HG02588 (cell line): ENCODE data around the gene LANCL2.
"Not testable (repeated sequence)": the region's sequence is repeated elsewhere in the genome, so short reads cannot be mapped to it uniquely, and the experiment has no call there.

ENCODE experiments used
- ATAC-seq: cut with Tn5 transposase; IDR thresholded peaks from one replicate; pipeline ENCODE4 v1.9.1; 2021; ENCODE audit warnings: mild to moderate bottlenecking, moderate library complexity; ENCODE audit not compliant: unreplicated experiment

LANCL2 gene

DNA sequence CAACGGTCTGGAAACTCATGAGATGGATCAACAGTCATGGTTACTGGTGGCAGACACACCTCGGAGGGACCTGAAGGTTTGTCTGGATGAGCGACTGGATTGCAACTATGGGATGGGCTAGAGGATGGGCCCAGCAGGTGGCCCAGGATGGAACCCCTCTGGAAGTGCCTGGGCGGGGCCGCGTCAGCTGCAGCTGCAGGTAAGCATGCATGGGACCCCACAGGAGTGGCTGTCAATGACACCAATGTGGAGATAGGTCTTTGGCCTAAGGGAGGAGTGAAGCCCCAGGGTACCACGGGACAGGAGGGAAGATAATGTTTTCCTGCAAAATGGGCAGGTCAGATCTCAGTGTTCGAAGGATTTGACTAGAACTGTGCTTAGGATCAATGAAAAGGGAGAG lies 103.4 kb downstream of the LANCL2 start:
- ATAC-seq = no peak

DNA sequence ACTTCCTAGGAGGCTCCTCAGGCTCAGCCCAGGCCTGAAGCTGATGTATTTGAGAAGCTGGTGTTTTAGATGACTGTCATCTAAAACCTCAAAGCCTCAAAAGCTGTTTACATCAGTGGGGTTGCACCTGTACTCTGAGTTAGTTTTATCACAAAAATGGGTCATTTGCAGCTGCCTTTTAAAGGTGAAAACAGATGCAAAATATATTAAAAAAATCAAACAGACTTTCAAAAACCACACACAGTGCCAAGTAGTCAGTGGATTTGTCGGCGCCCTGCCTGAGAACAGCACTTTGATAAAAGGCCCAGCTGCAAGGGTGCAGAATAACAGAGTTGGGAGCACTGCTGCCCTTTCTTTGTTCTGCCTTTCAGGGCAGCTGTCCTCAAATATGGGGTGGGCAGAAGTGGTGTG lies 104.1 kb downstream of the LANCL2 start:
- ATAC-seq = no peak

- ATAC-seq = no peak
Observed at GRCh38 chr7:55469721-55470120, 104.6 kb downstream of the LANCL2 start.

DNA sequence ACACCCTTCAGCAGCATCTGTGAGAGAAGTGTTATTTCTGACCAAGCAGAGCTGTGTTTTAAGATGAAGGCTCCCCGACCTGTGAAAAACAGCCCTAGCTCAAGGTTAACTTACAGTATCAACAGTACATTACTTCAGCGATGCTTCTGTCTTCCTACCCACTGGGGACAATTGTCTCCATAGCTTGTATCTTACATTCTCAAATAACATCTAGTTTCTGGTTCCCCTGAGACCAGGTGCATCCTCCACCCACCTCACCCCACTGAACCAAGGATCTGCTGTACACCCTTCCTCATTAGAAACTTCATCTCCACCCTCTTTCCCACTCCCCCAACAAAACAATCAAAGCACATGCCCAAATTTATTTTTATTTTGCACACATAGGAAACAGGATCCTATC lies 105.1 kb downstream of the LANCL2 start:
- no peak for ATAC-seq

DNA sequence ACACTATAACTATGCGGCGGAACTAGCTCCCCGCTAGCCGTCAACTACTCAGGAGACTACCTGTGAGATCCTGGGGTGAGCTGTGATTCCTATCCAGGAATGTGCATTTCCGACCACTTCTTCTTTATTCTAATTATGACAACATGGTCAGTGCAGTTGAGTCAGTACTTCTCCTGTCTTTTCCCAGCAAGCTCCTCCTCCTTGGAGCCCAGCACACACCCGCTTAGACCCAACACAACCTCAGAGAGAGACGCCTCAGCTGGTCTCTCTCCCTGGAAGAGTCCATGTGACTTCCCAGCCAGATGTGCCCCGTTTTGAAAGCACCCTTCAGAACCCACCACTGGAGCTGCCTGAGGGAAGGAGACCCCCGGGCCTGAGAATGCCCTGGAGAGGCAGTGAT lies 106.5 kb downstream of the LANCL2 start:
- ATAC-seq = not testable (repeated sequence)

DNA sequence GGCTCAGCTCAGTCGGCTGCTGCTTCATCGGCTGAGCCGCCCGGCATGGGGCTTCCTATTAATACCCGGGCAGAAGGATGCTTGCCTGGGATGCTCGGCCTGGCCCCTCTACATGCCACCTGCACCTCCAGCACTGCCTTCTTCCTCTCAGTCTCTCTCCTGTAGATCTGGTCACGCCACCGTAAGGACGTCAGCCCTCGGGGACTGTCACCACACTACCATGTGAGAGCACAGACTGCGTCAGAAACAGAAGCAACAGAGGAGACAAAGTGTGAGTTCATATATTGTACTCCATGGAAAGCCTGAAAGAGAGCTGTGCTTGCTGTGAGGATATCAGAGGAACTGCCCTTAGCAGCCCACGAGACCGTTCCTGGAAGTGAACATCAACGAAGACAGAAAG lies 107.3 kb downstream of the LANCL2 start:
- not testable (repeated sequence) for ATAC-seq

DNA sequence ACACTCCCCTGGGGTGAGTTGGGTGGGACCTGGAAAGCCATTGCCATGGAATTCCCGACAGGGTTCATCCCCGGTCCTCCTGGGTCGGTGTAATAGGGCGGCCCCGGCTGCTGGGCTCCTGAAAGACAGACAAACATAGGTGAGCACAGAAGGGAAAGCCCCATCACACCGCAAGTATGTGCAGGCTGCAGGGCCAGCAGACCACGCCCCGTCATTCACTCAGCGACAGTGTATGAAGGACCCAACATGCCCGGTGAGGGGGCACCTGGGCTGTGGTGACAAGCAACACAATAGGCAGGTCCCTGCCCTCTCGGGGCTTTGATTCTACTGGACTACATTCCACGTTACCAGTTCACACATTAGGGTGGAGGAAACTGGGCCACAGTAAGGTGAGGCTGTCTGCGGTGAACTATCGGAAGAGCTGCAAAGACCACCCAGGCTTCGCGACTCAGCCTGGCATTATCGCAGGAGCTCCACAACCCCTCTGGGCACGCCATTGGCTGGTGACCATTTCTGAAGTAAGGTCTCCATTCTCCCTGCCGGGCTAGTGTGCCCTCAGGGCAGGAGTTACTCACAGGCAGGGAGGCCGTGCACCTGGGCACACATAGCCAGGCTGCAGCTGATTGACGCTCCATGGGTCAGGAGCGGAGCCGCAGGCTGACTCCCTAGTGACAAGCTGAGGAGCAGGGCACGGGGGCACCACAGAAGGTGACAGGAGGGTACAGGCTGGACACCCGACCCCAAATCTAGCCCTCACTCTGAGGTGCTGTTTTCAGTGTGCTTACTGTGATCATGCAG lies 108.0 kb downstream of the LANCL2 start:
- ATAC-seq = no peak

DNA sequence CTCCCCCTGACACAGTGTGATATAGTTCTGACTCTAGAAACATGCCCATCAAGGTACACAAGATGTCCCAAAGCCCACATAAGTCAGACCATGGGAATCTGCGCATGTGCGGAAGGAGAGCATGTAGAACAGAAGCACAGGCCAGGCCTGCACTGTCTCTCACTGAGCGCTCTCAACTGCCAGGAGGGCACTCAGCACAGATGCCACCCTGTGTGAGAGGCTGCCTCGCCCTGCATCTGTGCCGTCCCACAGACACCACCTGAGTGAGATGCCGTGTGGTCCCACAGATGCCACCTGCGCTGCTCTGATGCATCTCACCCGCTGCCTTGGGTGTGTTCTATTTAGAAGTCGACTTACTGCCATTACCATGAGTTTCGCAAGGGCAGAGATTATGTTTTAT lies 108.8 kb downstream of the LANCL2 start:
- ATAC-seq = no peak

GRCh38 chr7:55474944-55475854 lies 110.1 kb downstream of the LANCL2 start:
- no peak for ATAC-seq

GRCh38 chr7:55475855-55476803 lies 111.0 kb downstream of the LANCL2 start:
- no peak for ATAC-seq

DNA sequence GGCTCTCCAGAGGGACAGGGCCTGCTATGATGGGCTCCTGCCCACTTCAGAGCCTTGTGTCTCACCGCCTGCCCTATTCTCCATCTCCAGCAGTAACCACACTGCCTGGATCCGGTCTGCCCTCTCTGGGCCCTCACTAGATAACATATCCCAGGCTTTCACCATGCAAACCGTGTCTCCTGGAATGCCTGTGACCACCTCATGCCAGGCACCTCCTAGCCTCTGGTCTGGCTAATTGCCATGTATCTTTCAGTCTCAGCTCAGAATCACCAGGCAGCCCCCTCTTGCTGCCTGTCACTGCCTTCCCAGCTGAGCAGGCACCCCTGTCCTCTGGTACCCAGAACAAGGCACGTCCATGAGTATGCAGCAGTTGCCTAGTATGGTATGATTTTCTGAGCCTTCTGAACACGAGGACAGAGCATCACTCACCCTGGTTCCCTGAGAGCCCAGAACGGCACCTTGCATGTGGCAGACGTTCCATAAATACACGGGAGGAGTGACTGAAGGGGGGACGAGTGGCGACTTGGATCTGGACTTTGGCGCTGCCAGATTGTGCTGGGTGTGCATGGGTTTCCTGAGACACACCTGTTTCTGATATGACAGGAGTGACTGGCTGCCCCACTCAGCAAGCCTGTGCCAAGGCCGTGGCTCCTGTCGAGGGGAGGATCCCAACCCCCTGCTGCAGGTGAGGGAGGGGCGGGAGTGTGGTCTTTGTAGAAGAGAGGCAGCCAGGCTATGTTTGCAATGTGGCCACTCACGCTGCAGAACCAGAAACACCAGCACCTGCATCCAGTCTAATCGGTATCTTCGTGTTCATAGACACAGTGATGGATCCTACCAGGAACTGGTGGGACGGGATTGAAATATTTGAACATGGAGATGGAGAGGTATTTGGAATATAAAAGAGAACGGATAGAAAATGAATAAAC lies 112.0 kb downstream of the LANCL2 start:
- no peak for ATAC-seq

DNA sequence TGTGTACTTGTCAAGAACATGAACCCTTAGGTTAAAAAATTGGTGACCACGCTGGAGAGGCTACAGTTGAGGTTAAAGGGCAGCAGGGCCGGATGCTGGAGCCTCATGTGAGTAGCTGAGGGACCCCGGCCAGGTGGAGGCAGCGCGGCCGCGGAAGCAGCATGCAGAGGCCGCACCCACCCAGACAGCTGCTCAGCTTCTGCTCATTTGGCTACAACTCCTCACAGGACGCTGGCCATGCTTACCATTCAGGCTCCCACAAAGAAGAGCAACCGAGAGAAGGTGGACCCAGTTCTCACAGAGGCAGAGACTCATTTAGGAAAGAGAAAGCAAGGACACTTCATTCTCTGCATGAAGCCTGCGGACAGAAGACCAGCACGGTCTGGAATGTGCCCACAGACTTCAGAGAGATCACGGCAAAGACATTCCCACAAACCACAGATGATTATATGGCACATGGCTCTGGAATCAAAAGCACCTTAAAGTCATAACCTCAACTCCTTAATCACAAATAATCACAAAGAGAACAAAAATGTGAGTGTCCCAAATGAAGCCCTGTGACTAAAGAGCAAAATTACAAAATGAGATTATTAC lies 112.7 kb downstream of the LANCL2 start:
- ATAC-seq = no peak

GRCh38 chr7:55478700-55479099 lies 113.6 kb downstream of the LANCL2 start:
- ATAC-seq = no peak

DNA sequence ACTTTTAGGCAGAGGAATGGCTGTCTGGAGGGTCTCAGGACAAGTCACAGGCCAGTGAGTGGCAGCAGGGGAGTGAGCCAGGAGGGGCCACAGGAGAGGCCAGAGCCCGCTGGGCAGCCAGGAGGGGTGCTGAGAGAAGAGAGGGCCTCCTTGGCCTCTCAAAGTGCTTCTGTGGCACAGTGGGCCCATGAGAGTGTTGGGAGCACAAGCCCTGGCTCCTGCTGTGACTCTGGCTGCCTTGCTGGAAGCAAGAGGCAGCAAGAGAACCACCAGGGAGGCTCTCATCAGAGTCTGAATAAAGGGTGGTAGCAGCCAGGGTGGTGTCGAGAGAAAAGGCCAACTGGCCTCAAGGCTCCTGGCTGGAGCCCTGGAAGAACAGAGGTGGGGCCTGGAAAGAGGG lies 116.0 kb downstream of the LANCL2 start:
- ATAC-seq = no peak

- no peak for ATAC-seq
Observed at GRCh38 chr7:55483046-55483445, 117.9 kb downstream of the LANCL2 start.
